Measurements from ENCODE around the gene BSX.

Gene BSX

GRCh38 chr11:122951211-122951610, 30.4 kb downstream of the BSX start:
- no peak for DNase-seq

- DNase-seq: no peak
These were observed 43.1 kb downstream of the BSX start for GRCh38 chr11:122938557-122938956.

GRCh38 chr11:122937983-122938382, 43.7 kb downstream of the BSX start:
- DNase-seq: no peak

- DNase-seq: no peak
These were observed 48.2 kb downstream of the BSX start for GRCh38 chr11:122933416-122933815.

- no peak for DNase-seq
These were observed 50.1 kb downstream of the BSX start for GRCh38 chr11:122931510-122931909.
